Lower leg skin (tissue), 4 donors: ENCODE data around the gene VIL1. TPM values are rescaled to one million over a fixed set of nuclear protein-coding genes. Genes with fewer than 3 reads are reported as not detected.

Experiments
- DNase-seq, 2 donors: peaks; one replicate each; pipeline ENCODE4 v3.0.0-alpha.2; 2019; ENCODE audit warnings: low spot score in 2 of 2
- H3K4me3 ChIP-seq: fragments of 200-600 bp; sonication (generic); 2 replicates; pipeline ENCODE4 v1.5.1; 2017; ENCODE audit warnings: mild to moderate bottlenecking, low read depth; ENCODE audit not compliant: poor library complexity, severe bottlenecking
- CTCF ChIP-seq, 3 donors: fragments of 450-650 bp; IDR thresholded peaks; one replicate each; pipeline ENCODE4 v1.5.1; 2016; ENCODE audit warnings: antibody characterized with exemption in 3 of 3, mild to moderate bottlenecking in 3 of 3, moderate library complexity in 2 of 3
- POLR2A ChIP-seq, 2 donors: fragments of 450-650 bp; IDR thresholded peaks; one replicate each; pipeline ENCODE4 v1.6.1; 2016 to 2017; ENCODE audit warnings: antibody characterized with exemption in 2 of 2, mild to moderate bottlenecking in 1 of 2, moderate library complexity in 1 of 2
- WGBS, 2 donors: methylation state at CpG; one replicate each; pipeline ENCODE4 v1.1.5; 2018; 5-methylcytosine and 5-hydroxymethylcytosine counted together
- intact Hi-C: fragments of 100-400 bp; cut with DNase I; formaldehyde crosslinking; loops from one replicate; pipeline ENCODE4 v1.15.0; 2023; ENCODE audit warnings: low total_unique reads
- total RNA-seq, 4 donors: library from RNA; depleted of rRNA; stranded (reverse); fragments of >200 nt; gene quantifications; one replicate each; pipeline ENCODE4 v1.1.0, GENCODE V29; 2016

Gene VIL1
- total RNA-seq, 4 donors from 2014 or later, result 0.84 to 0.98 TPM; not detected in 2

- intact Hi-C loops, result loop anchor here (10.0 kb wide), 1 partner anchor 118 kb away; the partner anchor contains the start of genes AAMP and PNKD
- no peak for DNase-seq
- no peak for TF ChIP-seq POLR2A (IDR thresholded peaks at IDR 0.05)
- TF ChIP-seq CTCF (IDR thresholded peaks at IDR 0.05), result no peak
- WGBS, 2 donors, result 71 to 75% methylated on average over 16 of the region's 16 CpGs
- H3K4me3 ChIP-seq, result no peak overlapping the region
Observed at GRCh38 chr2:218392891-218393462, 25.9 kb upstream of the VIL1 start.

- intact Hi-C loops, result loop anchor here (10.0 kb wide), 1 partner anchor 119 kb away; the partner anchor contains the start of genes AAMP and PNKD
- no peak overlapping the region for H3K4me3 ChIP-seq
- 67 to 68% methylated on average over 8 of the region's 8 CpGs for WGBS, 2 donors
- TF ChIP-seq POLR2A (IDR thresholded peaks at IDR 0.05), result no peak
- TF ChIP-seq CTCF (IDR thresholded peaks at IDR 0.05), result no peak
- no peak for DNase-seq
Observed at GRCh38 chr2:218393750-218394290, 25.1 kb upstream of the VIL1 start.

- 76 to 82% methylated on average over 11 to 13 of the region's 13 CpGs for WGBS, 2 donors
- intact Hi-C loops, result loop anchor here (10.0 kb wide), 1 partner anchor 120 kb away; the partner anchor contains the start of genes AAMP and PNKD
- no peak overlapping the region for H3K4me3 ChIP-seq
- DNase-seq, result no peak
- TF ChIP-seq CTCF (IDR thresholded peaks at IDR 0.05), result no peak
- TF ChIP-seq POLR2A (IDR thresholded peaks at IDR 0.05), result no peak
Observed at GRCh38 chr2:218394298-218395089, 24.4 kb upstream of the VIL1 start.

- WGBS, 2 donors, result 74 to 76% methylated on average over 6 of the region's 6 CpGs
- intact Hi-C loops, result loop anchor here (10.0 kb wide), 1 partner anchor 120 kb away; the partner anchor contains the start of genes AAMP and PNKD
- no peak for DNase-seq
- H3K4me3 ChIP-seq, result no peak overlapping the region
- TF ChIP-seq CTCF (IDR thresholded peaks at IDR 0.05) (no peak), POLR2A (IDR thresholded peaks at IDR 0.05) (no peak)
Observed at GRCh38 chr2:218395090-218395444, 23.9 kb upstream of the VIL1 start.

- H3K4me3 ChIP-seq, result no peak overlapping the region
- no peak for DNase-seq
- intact Hi-C loops, result loop anchor here (10.0 kb wide), 1 partner anchor 121 kb away; the partner anchor contains the start of genes AAMP and PNKD
- TF ChIP-seq POLR2A (IDR thresholded peaks at IDR 0.05) (no peak), CTCF (IDR thresholded peaks at IDR 0.05) (no peak)
- WGBS, 2 donors, result 14 to 20% methylated on average over 16 of the region's 16 CpGs
Observed at GRCh38 chr2:218395456-218395825, 23.5 kb upstream of the VIL1 start.
